ENCODE results near the gene LRRC31.

LRRC31 gene

GRCh38 chr3:169869484-169870220, at the start of gene LRRC31:
Gene LRRC31 (minus strand): TSS chr3:169869935. CDS start chr3:169869807, 128 bp downstream.
- Histone ChIP-seq H3K9me3 (ENCODE audit: severe bottlenecking) (no peaks in the 10 kb centered on the region), H3K36me3 (ENCODE audit: low read depth) (no peaks in the 10 kb centered on the region), H3K4me1 (ENCODE audit: insufficient read depth, poor library complexity, severe bottlenecking) (no peaks in the 10 kb centered on the region), H3K27me3 (ENCODE audit: insufficient read depth, poor library complexity, severe bottlenecking) (no peaks in the 10 kb centered on the region), H3K27ac (ENCODE audit: poor library complexity, severe bottlenecking) (no peak within 1 kb of the TSS), H3K4me3 (ENCODE audit: severe bottlenecking) (no peak within 1 kb of the TSS)
- ATAC-seq (ENCODE audit: low read depth) (no peak), DNase-seq (ENCODE audit: low spot score) (no peak)
- TF ChIP-seq, protein P1, sequence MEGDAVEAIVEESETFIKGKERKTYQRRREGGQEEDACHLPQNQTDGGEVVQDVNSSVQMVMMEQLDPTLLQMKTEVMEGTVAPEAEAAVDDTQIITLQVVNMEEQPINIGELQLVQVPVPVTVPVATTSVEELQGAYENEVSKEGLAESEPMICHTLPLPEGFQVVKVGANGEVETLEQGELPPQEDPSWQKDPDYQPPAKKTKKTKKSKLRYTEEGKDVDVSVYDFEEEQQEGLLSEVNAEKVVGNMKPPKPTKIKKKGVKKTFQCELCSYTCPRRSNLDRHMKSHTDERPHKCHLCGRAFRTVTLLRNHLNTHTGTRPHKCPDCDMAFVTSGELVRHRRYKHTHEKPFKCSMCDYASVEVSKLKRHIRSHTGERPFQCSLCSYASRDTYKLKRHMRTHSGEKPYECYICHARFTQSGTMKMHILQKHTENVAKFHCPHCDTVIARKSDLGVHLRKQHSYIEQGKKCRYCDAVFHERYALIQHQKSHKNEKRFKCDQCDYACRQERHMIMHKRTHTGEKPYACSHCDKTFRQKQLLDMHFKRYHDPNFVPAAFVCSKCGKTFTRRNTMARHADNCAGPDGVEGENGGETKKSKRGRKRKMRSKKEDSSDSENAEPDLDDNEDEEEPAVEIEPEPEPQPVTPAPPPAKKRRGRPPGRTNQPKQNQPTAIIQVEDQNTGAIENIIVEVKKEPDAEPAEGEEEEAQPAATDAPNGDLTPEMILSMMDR (IDR thresholded peaks at IDR 0.05; ENCODE audit: poor library complexity, severe bottlenecking) = no peak

DNA sequence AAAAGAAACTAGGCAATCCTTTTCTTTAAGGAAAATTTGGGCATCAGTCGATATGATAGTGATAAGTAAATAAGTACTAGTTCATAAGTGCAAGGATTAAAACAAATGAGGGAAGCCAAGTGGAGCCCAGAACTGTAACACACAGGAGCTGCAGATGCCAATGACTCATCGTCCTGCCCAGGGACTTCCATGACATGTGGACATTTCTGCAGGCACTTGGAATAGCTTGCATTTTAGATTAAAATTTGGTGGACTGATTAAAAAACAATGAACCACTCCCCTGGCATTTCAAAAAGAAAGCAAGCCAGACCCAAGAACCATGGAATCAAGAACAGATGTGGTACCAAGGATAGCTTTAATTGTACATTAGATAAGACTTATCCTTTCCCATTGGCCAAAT, 44.6 kb upstream of the LRRC31 start:
- Histone ChIP-seq H3K27ac (ENCODE audit: poor library complexity, severe bottlenecking) (no peak overlapping the region), H3K27me3 (ENCODE audit: insufficient read depth, poor library complexity, severe bottlenecking) (no peaks in the 10 kb centered on the region), H3K4me1 (ENCODE audit: insufficient read depth, poor library complexity, severe bottlenecking) (no peaks in the 10 kb centered on the region), H3K4me3 (ENCODE audit: severe bottlenecking) (no peak overlapping the region), H3K36me3 (ENCODE audit: low read depth) (no peaks in the 10 kb centered on the region), H3K9me3 (ENCODE audit: severe bottlenecking) (no peaks in the 10 kb centered on the region)
- ATAC-seq (ENCODE audit: low read depth) (no peak), DNase-seq (ENCODE audit: low spot score) (no peak)
- TF ChIP-seq, protein P1 (IDR thresholded peaks at IDR 0.05; ENCODE audit: poor library complexity, severe bottlenecking) = no peak

- Histone ChIP-seq H3K4me3 (ENCODE audit: severe bottlenecking) (no peak overlapping the region), H3K27ac (ENCODE audit: poor library complexity, severe bottlenecking) (no peak overlapping the region), H3K4me1 (ENCODE audit: insufficient read depth, poor library complexity, severe bottlenecking) (no peaks in the 10 kb centered on the region), H3K9me3 (ENCODE audit: severe bottlenecking) (no peaks in the 10 kb centered on the region), H3K27me3 (ENCODE audit: insufficient read depth, poor library complexity, severe bottlenecking) (no peaks in the 10 kb centered on the region), H3K36me3 (ENCODE audit: low read depth) (no peaks in the 10 kb centered on the region)
- DNase-seq (ENCODE audit: low spot score) = no peak
- TF ChIP-seq, protein P1 (IDR thresholded peaks at IDR 0.05; ENCODE audit: poor library complexity, severe bottlenecking) = no peak
- no peak for ATAC-seq (ENCODE audit: low read depth)
These were observed 43.6 kb upstream of the LRRC31 start for GRCh38 chr3:169913323-169913722.

DNA sequence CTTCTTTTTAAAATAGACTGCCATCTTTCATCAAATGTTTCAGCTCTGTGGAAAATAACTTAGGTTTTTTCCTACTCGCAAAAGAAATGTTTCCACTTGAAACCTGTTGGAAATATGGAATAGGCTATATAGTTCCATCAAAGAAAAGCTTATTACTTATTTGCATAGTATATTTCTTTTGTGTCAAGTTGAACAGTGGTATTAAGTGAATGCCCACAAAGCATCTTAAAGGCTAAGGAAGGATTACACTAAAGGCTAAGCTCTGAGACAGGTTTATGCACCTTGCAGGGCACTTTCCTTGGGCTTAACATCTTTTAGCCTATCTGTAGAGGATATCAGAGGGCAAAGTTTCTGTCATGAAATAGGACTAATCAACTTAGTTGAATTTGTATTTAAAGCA, 41.5 kb upstream of the LRRC31 start, which contains the start of gene SAMD7:
TSS of gene SAMD7 (plus strand) at position 301 of the 400 bp plus-strand sequence. CDS start 7,927 bp downstream, outside the sequence.
- H3K27ac ChIP-seq (ENCODE audit: poor library complexity, severe bottlenecking) = no peak within 1 kb of the TSS
- TF ChIP-seq, protein P1 (IDR thresholded peaks at IDR 0.05; ENCODE audit: poor library complexity, severe bottlenecking) = no peak
- no peak for ATAC-seq (ENCODE audit: low read depth)
- H3K4me3 ChIP-seq (ENCODE audit: severe bottlenecking) = no peak within 1 kb of the TSS
- no peaks in the 10 kb centered on the region for H3K4me1 ChIP-seq (ENCODE audit: insufficient read depth, poor library complexity, severe bottlenecking)
- no peaks in the 10 kb centered on the region for H3K36me3 ChIP-seq (ENCODE audit: low read depth)
- peaks cover 3% of the 10 kb centered on the region for H3K27me3 ChIP-seq (ENCODE audit: insufficient read depth, poor library complexity, severe bottlenecking)
- no peak for DNase-seq (ENCODE audit: low spot score)
- H3K9me3 ChIP-seq (ENCODE audit: severe bottlenecking) = no peaks in the 10 kb centered on the region

GRCh38 chr3:169907944-169908343, 38.2 kb upstream of the LRRC31 start:
- DNase-seq (ENCODE audit: low spot score) = no peak
- ATAC-seq (ENCODE audit: low read depth) = no peak
- TF ChIP-seq, protein P1 (IDR thresholded peaks at IDR 0.05; ENCODE audit: poor library complexity, severe bottlenecking) = no peak

More at GRCh38 chr3:169907944-169908343, 38.2 kb upstream of the LRRC31 start:
- no peaks in the 10 kb centered on the region for H3K36me3 ChIP-seq (ENCODE audit: low read depth)
- peaks cover 3% of the 10 kb centered on the region for H3K27me3 ChIP-seq (ENCODE audit: insufficient read depth, poor library complexity, severe bottlenecking)
- H3K4me3 ChIP-seq (ENCODE audit: severe bottlenecking) = no peak overlapping the region
- no peaks in the 10 kb centered on the region for H3K9me3 ChIP-seq (ENCODE audit: severe bottlenecking)
- no peak overlapping the region for H3K27ac ChIP-seq (ENCODE audit: poor library complexity, severe bottlenecking)
- H3K4me1 ChIP-seq (ENCODE audit: insufficient read depth, poor library complexity, severe bottlenecking) = no peaks in the 10 kb centered on the region
